ENCODE data around the gene RIPOR2. TPM values are rescaled to one million over a fixed set of nuclear protein-coding genes. Genes with fewer than 3 reads are reported as not detected.
"Not testable (repeated sequence)": the region's sequence is repeated elsewhere in the genome, so short reads cannot be mapped to it uniquely, and the experiment has no call there.

The RIPOR2 gene
- total RNA-seq, 1 donor from 2014 or later: 1.1 TPM

DNA sequence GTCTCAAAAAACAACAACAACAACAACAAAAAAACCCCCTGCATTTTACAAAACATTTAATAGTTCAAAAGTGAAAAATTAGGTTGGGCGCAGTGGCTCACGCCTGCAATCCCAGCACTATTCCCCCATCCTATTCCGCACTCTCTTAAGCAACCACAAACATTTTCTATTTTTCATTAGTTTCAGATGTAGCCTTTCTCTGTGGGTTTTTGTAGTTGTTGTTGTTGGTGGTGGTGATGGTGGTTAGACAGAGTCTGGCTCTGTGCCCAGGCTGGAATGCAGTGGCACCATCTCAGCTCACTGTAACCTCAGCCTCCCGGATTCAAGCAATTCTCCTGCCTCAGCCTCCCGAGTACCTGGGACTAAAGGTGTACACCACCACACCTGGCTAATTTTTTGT is 167.4 kb downstream of the RIPOR2 start:
- Mint-ChIP-seq H3K4me1 (ENCODE audit: unreplicated experiment) (no peaks in the 10 kb centered on the region), H3K27ac (ENCODE audit: unreplicated experiment) (no peak overlapping the region), H3K27me3 (ENCODE audit: unreplicated experiment) (peaks cover 3% of the 10 kb centered on the region), H3K9me3 (ENCODE audit: unreplicated experiment) (no peaks in the 10 kb centered on the region), H3K4me3 (ENCODE audit: unreplicated experiment) (no peak overlapping the region), H3K36me3 (ENCODE audit: low read depth, unreplicated experiment) (no peaks in the 10 kb centered on the region)
- DNase-seq (ENCODE audit: low spot score): no peak
- TF ChIP-seq, protein P1, sequence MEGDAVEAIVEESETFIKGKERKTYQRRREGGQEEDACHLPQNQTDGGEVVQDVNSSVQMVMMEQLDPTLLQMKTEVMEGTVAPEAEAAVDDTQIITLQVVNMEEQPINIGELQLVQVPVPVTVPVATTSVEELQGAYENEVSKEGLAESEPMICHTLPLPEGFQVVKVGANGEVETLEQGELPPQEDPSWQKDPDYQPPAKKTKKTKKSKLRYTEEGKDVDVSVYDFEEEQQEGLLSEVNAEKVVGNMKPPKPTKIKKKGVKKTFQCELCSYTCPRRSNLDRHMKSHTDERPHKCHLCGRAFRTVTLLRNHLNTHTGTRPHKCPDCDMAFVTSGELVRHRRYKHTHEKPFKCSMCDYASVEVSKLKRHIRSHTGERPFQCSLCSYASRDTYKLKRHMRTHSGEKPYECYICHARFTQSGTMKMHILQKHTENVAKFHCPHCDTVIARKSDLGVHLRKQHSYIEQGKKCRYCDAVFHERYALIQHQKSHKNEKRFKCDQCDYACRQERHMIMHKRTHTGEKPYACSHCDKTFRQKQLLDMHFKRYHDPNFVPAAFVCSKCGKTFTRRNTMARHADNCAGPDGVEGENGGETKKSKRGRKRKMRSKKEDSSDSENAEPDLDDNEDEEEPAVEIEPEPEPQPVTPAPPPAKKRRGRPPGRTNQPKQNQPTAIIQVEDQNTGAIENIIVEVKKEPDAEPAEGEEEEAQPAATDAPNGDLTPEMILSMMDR (IDR thresholded peaks at IDR 0.05; ENCODE audit: unreplicated experiment): no peak

DNA sequence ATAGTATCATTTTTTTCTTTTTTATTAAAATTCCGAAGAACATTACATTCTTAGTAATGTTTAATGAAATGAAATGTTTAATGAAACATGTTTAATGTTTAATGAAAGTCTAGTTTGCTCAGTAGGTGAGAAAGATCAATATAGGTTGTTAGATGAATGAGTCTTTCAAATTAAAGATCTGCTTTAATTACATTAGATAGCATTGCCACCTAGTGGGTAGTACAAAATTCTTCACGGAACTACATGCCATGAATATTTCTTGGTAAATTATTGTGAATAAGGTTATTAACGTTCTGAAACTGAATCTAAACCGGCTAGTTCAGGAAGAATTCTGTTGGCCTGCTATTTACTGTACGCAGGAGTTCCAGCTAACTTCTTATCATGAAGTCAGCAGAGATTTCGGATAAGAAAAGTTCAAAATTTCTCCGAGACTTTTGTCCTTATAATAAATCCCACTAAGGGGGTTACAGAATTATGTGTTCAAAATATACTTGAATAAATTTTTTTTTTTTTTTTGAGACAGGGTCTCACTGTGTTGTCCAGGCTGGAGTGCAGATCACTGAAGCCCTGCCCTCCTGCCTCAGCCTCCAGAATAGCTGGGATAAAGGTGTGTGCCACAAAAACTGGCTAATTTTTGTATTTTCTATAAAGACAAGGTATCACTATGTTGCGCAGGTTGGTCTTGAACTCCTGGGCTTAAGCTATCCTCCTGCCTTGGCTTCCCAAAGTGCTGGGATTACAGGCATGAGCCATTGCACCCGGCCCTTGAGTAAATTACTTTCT is 168.9 kb downstream of the RIPOR2 start:
- no peaks in the 10 kb centered on the region for H3K9me3 Mint-ChIP-seq (ENCODE audit: unreplicated experiment)
- H3K4me3 Mint-ChIP-seq (ENCODE audit: unreplicated experiment): no peak overlapping the region
- TF ChIP-seq, protein P1 (IDR thresholded peaks at IDR 0.05; ENCODE audit: unreplicated experiment): no peak
- DNase-seq (ENCODE audit: low spot score): no peak
- no peaks in the 10 kb centered on the region for H3K4me1 Mint-ChIP-seq (ENCODE audit: unreplicated experiment)
- no peak overlapping the region for H3K27ac Mint-ChIP-seq (ENCODE audit: unreplicated experiment)
- no peaks in the 10 kb centered on the region for H3K36me3 Mint-ChIP-seq (ENCODE audit: low read depth, unreplicated experiment)
- H3K27me3 Mint-ChIP-seq (ENCODE audit: unreplicated experiment): peaks cover 3% of the 10 kb centered on the region

DNA sequence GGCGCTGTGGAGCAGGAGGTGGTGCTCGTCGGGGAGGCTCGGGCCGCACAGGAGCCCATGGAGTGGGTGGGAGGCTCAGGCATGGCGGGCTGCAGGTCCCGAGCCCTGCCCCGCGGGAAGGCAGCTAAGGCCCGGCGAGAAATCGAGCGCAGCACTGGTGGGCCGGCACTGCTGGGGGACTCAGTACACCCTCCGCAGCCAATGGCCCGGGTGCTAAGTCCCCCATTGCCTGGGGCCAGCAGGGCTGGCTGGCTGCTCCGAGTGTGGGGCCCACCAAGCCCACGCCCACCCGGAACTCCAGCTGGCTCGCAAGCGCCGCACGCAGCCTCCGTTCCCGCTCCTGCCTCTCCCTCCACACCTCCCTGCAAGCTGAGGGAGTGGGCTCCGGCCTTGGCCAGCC is 169.8 kb downstream of the RIPOR2 start:
- not testable (repeated sequence) for DNase-seq (ENCODE audit: low spot score); H3K27me3 Mint-ChIP-seq (ENCODE audit: unreplicated experiment); H3K4me3 Mint-ChIP-seq (ENCODE audit: unreplicated experiment); H3K27ac Mint-ChIP-seq (ENCODE audit: unreplicated experiment); H3K4me1 Mint-ChIP-seq (ENCODE audit: unreplicated experiment); H3K36me3 Mint-ChIP-seq (ENCODE audit: low read depth, unreplicated experiment); H3K9me3 Mint-ChIP-seq (ENCODE audit: unreplicated experiment)

DNA sequence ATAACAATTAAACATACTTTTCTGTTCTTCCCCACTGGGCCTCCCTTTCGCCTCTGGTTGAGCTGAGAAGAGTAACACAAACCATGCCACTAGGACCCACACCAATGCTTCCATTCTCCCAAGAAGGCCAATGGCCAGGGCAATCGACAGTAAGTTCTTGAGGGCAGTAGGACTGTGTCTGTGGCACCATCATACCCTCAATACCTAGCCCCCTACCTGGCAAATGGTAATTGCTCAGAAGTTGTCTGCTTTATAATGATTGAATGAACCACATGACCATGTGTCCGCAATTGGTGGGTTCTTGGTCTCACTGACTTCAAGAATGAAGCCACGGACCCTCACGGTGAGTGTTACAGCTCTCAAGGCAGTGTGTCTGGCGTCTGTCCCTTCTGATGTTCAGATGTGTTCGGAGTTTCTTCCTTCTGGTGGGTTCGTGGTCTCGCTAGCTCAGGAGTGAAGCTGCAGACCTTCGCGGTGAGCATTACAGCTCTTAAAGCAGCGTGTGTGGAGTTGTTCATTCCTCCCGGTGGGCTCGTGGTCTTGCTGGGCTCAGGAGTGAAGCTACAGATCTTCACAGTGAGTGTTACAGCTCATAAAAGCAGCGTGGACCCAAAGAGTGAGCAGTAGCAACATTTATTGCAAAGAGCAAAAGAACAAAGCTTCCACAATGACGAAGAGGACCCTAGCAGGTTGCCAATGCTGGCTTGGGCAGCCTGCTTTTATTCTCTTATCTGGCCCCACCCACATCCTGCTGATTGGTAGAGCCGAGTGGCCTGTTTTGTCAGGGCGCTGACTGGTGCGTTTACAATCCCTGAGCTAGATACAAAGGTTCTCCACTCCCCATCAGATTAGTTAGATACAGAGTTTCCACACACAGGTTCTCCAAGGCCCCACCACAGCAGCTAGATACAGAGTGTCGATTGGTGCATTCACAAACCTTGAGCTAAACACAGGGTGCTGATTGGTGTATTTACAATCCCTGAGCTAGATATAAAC is 170.6 kb downstream of the RIPOR2 start:
- not testable (repeated sequence) for H3K27ac Mint-ChIP-seq (ENCODE audit: unreplicated experiment); H3K27me3 Mint-ChIP-seq (ENCODE audit: unreplicated experiment); DNase-seq (ENCODE audit: low spot score); H3K4me1 Mint-ChIP-seq (ENCODE audit: unreplicated experiment); H3K9me3 Mint-ChIP-seq (ENCODE audit: unreplicated experiment); H3K36me3 Mint-ChIP-seq (ENCODE audit: low read depth, unreplicated experiment); H3K4me3 Mint-ChIP-seq (ENCODE audit: unreplicated experiment)

DNA sequence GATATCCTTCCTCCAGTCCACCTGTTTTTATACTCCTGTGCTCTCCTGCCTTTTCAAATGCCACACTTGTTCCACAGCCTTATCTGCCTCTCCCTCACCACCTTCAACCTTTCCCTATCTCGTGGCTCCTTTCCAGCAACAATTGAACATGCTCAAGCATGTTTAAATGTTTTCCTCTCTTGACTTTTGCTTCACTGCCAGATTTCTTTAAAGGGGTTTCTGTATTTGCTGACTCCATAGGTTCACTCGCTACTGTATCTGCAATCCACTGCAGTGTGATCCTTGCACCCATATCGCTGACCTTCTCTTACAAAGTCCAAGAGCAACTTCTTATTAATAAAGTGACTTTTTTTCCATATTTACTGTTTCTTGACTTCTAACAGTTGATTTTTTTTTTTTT is 172.2 kb downstream of the RIPOR2 start:
- Mint-ChIP-seq H3K27ac (ENCODE audit: unreplicated experiment) (no peak overlapping the region), H3K9me3 (ENCODE audit: unreplicated experiment) (no peaks in the 10 kb centered on the region), H3K4me3 (ENCODE audit: unreplicated experiment) (no peak overlapping the region), H3K27me3 (ENCODE audit: unreplicated experiment) (peaks cover 3% of the 10 kb centered on the region), H3K4me1 (ENCODE audit: unreplicated experiment) (no peaks in the 10 kb centered on the region), H3K36me3 (ENCODE audit: low read depth, unreplicated experiment) (no peaks in the 10 kb centered on the region)
- TF ChIP-seq, protein P1 (IDR thresholded peaks at IDR 0.05; ENCODE audit: unreplicated experiment): no peak
- no peak for DNase-seq (ENCODE audit: low spot score)
